Ovary (tissue), 9 donors: Measurements from ENCODE around the gene GRID1. TPM values are rescaled to one million over a fixed set of nuclear protein-coding genes. Genes with fewer than 3 reads are reported as not detected.

Experiments used
- DNase-seq, 5 donors: peaks; one replicate each; pipeline ENCODE4 v3.0.0-alpha.2; 2019 to 2020
- H3K27ac ChIP-seq, 2 donors: fragments of 200-600 bp; one replicate each; pipeline versions ENCODE4 v1.5.1 to v1.8.0; 2019 to 2022
- H3K27me3 ChIP-seq: fragments of 200-600 bp; one replicate; pipeline ENCODE4 v1.8.0; 2022
- H3K36me3 ChIP-seq: fragments of 200-600 bp; sonication (generic); one replicate; pipeline ENCODE4 v1.5.1; 2019
- H3K4me1 ChIP-seq: one replicate; pipeline ENCODE4 v1.8.1; 2013; ENCODE audit warnings: mild to moderate bottlenecking, moderate library complexity; ENCODE audit not compliant: insufficient read depth
- H3K4me3 ChIP-seq: fragments of 200-600 bp; sonication (generic); one replicate; pipeline ENCODE4 v1.5.1; 2017
- H3K9me3 ChIP-seq, 2 donors: fragments of 200-600 bp in 1 of 2; sonication (generic) in 1 of 2; one replicate each; pipeline versions ENCODE4 v1.5.1 to v1.8.1; 2013 to 2019; ENCODE audit warnings: mild to moderate bottlenecking in 1 of 2, moderate library complexity in 1 of 2
- CTCF ChIP-seq, 3 donors: fragments of 450-650 bp in 2 of 3; fragments of 200-600 bp in 1 of 3; IDR thresholded peaks; one replicate each; pipeline versions ENCODE4 v1.5.1 to v1.8.0; 2016 to 2022; ENCODE audit warnings: antibody characterized with exemption in 3 of 3, mild to moderate bottlenecking in 1 of 3
- EP300 ChIP-seq: sonication (generic); formaldehyde crosslinking; IDR thresholded peaks from one replicate; pipeline ENCODE4 v1.6.1; 2017; ENCODE audit warnings: antibody characterized with exemption
- POLR2A ChIP-seq: fragments of 450-650 bp; IDR thresholded peaks from one replicate; pipeline ENCODE4 v1.6.1; 2017; ENCODE audit warnings: antibody characterized with exemption, mild to moderate bottlenecking, moderate library complexity
- WGBS, 3 donors: extraction: QIAGEN DNeasy Blood & Tissue Kit in 1 of 3; methylation state at CpG; one replicate each; pipeline versions ENCODE4 v1.1.5 to v1.1.7; 2013 to 2017; 5-methylcytosine and 5-hydroxymethylcytosine counted together
- intact Hi-C, 4 donors: fragments of 100-400 bp; cut with DNase I; formaldehyde crosslinking; loops; one replicate each; pipeline versions ENCODE4 v1.11.0 to v1.15.1; 2022 to 2023
- polyA plus RNA-seq, 2 donors: library from polyadenylated mRNA; stranded (reverse); fragments of 200-250 nt in 1 of 2; fragments of 350-450 nt in 1 of 2; fragmentation: Illumina TruSeq in 1 of 2; extraction: RNeasy Lipid Tissue Mini Kit (QIAGEN cat#74804) in 1 of 2; gene quantifications; one replicate each; pipeline ENCODE4 v1.2.3, GENCODE V29; 2013 to 2014
- total RNA-seq, 7 donors: library from RNA; depleted of rRNA in 2 of 7; stranded (reverse); fragments of >200 nt in 2 of 7; fragmentation: NEBNext Ultra II Directional in 3 of 7; extraction: Animal tissue kit (Norgen Biotek cat#: 25700) in 3 of 7; gene quantifications; one replicate each; pipeline versions ENCODE4 v1.1.0 to v1.2.4, GENCODE V29; 2016 to 2023
- donor health status: DM: no; HTN: no; CAD: no; lungs with moderate emphysema.
- donor health status: DM: no; HTN: no; CAD: no.
- donor health status: Bipolar disorder and iron deficiency.
- donor health status: DM: yes; HTN: yes; CAD: no.
- donor health status: DM: no; HTN: no; CAD: no.
- donor health status: DM: yes; HTN: yes; CAD: no.

The GRID1 gene
- total and polyA plus RNA-seq, 9 donors = 0.57 to 6.2 (median 1.8) TPM

- 54 to 74% (median 55%) methylated on average over 6 of the region's 6 CpGs for WGBS, 3 donors
- TF ChIP-seq POLR2A (no peak), CTCF (IDR thresholded peaks at IDR 0.05) (no peak), EP300 (no peak)
- Histone ChIP-seq H3K9me3 (no peaks in the 10 kb centered on the region), H3K36me3 (no peaks in the 10 kb centered on the region), H3K27me3 (no peaks in the 10 kb centered on the region), H3K4me1 (no peaks in the 10 kb centered on the region), H3K4me3 (no peak overlapping the region), H3K27ac (no peak overlapping the region)
- DNase-seq = no peak
- intact Hi-C loops = no loop called here
These were observed 699.6 kb downstream of the GRID1 start for GRCh38 chr10:85666987-85667386.

- Histone ChIP-seq H3K9me3 (no peaks in the 10 kb centered on the region), H3K4me1 (no peaks in the 10 kb centered on the region), H3K4me3 (no peak overlapping the region), H3K36me3 (no peaks in the 10 kb centered on the region), H3K27me3 (no peaks in the 10 kb centered on the region), H3K27ac (no peak overlapping the region)
- WGBS, 3 donors = 49 to 63% (median 59%) methylated on average over 2 of the region's 2 CpGs
- DNase-seq = no peak
- intact Hi-C loops = no loop called here
- no peak for TF ChIP-seq CTCF (IDR thresholded peaks at IDR 0.05)
- TF ChIP-seq POLR2A = no peak
- no peak for TF ChIP-seq EP300
These were observed 700.5 kb downstream of the GRID1 start for GRCh38 chr10:85666102-85666501.

GRCh38 chr10:85665681-85666080, 700.9 kb downstream of the GRID1 start:
- Histone ChIP-seq H3K4me3 (no peak overlapping the region), H3K9me3 (no peaks in the 10 kb centered on the region), H3K36me3 (no peaks in the 10 kb centered on the region), H3K27me3 (no peaks in the 10 kb centered on the region), H3K27ac (no peak overlapping the region), H3K4me1 (no peaks in the 10 kb centered on the region)
- no peak for DNase-seq
- intact Hi-C loops = no loop called here
- TF ChIP-seq CTCF (IDR thresholded peaks at IDR 0.05) (no peak), POLR2A (no peak), EP300 (no peak)
- WGBS, 3 donors = 13 to 23% (median 19%) methylated on average over 6 of the region's 6 CpGs

- Histone ChIP-seq H3K27ac (no peak overlapping the region), H3K9me3 (no peaks in the 10 kb centered on the region), H3K4me3 (no peak overlapping the region), H3K36me3 (no peaks in the 10 kb centered on the region), H3K27me3 (no peaks in the 10 kb centered on the region), H3K4me1 (no peaks in the 10 kb centered on the region)
- no peak for DNase-seq
- 69 to 75% (median 73%) methylated on average over 1 of the region's 1 CpG for WGBS, 3 donors
- intact Hi-C loops = no loop called here
- TF ChIP-seq CTCF (IDR thresholded peaks at IDR 0.05) (no peak), EP300 (no peak), POLR2A (no peak)
These were observed 701.5 kb downstream of the GRID1 start for GRCh38 chr10:85665078-85665477.

- WGBS, 3 donors = 28 to 64% (median 53%) methylated on average over 4 of the region's 4 CpGs
- no peaks in the 10 kb centered on the region for H3K36me3 ChIP-seq
- no peak for DNase-seq
- H3K4me1 ChIP-seq = no peaks in the 10 kb centered on the region
- H3K27ac ChIP-seq = no peak overlapping the region
- H3K27me3 ChIP-seq = no peaks in the 10 kb centered on the region
- H3K9me3 ChIP-seq = no peaks in the 10 kb centered on the region
- TF ChIP-seq CTCF (IDR thresholded peaks at IDR 0.05) (no peak), POLR2A (no peak), EP300 (no peak)
- intact Hi-C loops = no loop called here
- H3K4me3 ChIP-seq = no peak overlapping the region
These were observed 705.5 kb downstream of the GRID1 start for GRCh38 chr10:85661123-85661522.
